GM21528 (cell line): ENCODE measurements around the gene ULK4.
A peak's percentile ranks its signal among the peaks of the same experiment; 100 is the strongest.
"Not testable (repeated sequence)": the region's sequence is repeated elsewhere in the genome, so short reads cannot be mapped to it uniquely, and the experiment has no call there.

Source experiments
- ATAC-seq: cut with Tn5 transposase; IDR thresholded peaks from one replicate; pipeline ENCODE4 v1.9.1; 2021; ENCODE audit warnings: mild to moderate bottlenecking, moderate library complexity; ENCODE audit not compliant: unreplicated experiment, low FRiP score

ULK4 gene

GRCh38 chr3:41961751-41962679, at the start of gene ULK4:
TSS of gene ULK4 (minus strand) at chr3:41962103. CDS start at chr3:41954759, 7,344 bp downstream.
- ATAC-seq, result peak; percentile 97

DNA sequence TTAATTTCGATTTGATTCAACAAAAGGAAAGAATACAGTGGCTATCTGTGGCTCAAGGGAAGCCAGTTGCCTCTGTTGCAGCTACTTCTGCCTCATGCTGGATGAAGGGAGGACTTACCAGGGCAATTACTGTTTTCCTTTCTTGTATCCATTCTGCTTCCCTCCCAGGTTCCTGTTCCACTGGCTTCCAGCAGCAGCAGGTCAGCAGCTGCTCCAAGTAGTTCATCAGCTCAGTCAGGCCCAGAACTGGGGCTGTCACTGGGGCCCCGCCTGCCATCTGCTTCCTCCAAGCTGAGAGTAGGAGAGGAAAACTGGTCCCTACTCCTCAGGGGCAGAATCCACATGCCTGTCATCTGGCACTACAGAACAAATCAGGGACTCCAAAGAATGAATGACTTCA, 48.6 kb upstream of the ULK4 start:
- ATAC-seq, result no peak

DNA sequence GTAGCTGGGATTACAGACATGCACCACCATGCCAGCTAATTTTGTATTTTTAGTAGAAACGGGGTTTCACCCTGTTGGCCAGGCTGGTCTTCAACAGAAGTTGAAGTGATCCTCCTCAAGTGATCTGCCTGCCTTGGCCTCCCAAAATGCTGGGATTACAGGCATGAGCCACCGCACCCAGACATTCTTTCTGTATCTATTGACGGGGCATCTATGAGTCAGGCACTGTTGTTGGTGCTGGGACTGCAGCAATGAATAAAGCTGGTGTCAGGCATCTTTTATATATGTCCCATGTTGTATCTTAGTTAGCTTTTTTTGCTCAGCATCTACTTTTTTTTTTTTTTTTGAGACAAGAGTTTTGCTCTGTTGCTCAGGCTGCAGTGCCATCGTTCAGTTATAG, 47.6 kb upstream of the ULK4 start:
- ATAC-seq, result no peak

DNA sequence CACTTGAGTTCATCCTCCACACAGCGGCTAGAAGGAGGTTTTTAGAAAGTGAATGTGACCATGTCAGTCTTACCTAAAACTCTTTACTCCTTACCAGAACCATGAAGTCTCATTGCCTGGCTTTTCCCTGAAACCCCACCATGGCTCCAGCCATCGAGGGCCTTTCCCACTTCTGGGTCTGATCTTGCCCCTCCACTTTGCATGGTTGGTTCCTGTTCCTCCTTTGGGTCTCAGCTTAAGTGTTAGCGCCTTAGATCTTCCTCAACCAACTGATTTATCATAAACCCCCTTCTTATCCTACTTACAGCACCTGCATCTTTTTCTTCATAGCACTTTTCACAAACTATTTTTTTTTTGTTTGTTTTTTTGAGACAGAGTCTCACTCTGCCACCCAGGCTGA, 45.9 kb upstream of the ULK4 start:
- ATAC-seq, result no peak

DNA sequence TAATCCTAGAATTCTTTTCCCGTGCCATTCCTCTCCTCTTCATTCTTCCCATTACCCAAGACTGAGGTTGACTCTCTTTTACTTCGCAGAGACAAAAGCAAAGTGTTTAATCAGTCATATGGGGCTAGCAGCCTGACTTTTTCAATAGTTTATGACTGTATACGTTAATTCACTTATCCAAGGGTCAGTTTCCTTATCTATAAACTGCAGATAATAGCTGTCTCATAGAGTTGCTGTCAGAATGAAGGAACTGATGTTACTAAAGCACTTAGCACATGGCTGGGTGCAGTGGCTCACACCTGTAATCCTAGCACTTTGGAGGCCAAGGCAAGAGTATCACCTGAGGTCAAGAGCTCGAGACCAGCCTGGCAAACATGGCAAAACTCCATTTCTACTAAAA, 43.5 kb upstream of the ULK4 start:
- no peak for ATAC-seq

- ATAC-seq, result no peak
Observed at GRCh38 chr3:42002790-42003189, 40.9 kb upstream of the ULK4 start.

- no peak for ATAC-seq
Observed at GRCh38 chr3:42001777-42002176, 39.9 kb upstream of the ULK4 start.

GRCh38 chr3:41999909-42000308, 38.0 kb upstream of the ULK4 start:
- no peak for ATAC-seq

GRCh38 chr3:41997702-41998550, 36.0 kb upstream of the ULK4 start:
- ATAC-seq, result no peak

DNA sequence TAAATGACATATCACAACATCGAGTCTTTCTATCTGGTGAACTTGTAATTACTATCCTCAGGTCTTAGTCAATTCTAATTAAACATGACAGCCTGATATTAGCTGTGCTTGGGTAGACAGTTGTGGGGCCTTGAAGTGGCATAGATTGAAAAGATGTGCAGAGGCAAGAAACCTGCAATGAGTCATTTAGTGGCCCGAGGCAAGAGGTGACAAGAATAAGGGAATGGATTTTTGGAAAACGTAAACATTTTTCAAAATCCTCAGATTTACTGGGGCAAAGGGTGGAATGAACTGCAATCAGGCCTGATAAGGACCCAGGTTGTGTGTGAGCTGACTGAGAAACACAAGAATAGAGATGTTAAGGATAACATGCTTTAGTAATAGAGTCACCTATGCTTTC, 29.5 kb upstream of the ULK4 start:
- no peak for ATAC-seq

- no peak for ATAC-seq
Observed at GRCh38 chr3:41989518-41989917, 27.6 kb upstream of the ULK4 start.

DNA sequence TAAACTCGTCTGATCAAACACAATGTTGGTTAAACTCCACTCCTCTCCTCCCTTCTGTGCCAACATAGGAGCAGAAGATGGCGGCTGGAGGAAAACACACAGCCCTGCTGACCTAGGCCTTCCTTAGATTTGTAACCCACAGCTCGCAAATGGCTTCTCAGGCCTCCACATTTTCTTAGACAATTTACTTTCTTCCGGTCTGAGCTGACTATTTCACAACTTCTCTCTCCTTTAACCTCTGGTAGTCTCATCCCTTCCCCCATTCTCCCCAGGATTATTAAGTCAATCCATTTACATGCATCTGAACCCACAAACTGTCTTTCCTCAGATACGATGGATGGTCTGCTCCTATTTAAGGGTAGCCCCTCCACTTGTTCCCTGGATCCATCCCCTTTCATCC, 25.7 kb upstream of the ULK4 start:
- no peak for ATAC-seq

- ATAC-seq, result no peak
Observed at GRCh38 chr3:41986561-41986960, 24.7 kb upstream of the ULK4 start.

DNA sequence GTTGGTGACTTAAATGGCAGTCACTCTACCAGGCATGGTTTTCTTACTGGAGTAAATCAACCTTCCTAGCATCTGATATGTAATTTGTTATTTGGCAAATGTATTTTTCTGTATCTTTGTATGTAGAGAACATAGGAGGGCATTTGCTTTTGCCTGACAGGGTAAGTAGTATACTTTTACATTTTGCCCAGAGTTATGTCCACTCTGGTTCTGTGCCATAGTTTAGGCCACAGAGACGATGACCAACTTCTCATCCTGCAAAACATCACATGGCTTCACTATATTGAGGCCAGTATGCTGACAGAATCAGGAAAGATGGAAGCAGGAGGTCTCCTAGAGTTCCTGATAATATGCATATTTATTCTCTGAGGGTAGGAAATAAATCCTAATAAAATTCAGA, 23.1 kb upstream of the ULK4 start:
- no peak for ATAC-seq

- ATAC-seq, result not testable (repeated sequence)
Observed at GRCh38 chr3:41983091-41983490, 21.2 kb upstream of the ULK4 start.

DNA sequence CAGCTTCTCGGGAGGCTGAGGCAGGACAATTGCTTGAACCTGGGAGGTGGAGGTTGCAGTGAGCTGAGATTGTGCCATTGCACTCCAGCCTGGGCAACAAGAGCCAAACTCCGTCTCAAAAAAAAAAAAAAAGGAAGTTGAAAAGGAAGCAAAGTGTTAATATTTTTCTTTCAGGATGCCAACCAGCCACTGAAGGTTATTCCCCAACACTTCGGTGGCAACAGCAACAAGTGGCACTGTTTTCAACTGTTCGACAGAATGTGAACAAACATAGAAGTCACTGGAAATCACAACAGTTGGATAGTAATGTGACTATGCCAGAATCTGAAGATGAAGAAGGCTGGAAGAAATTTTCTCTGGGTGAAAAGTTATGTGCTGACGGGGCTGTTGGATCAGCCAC, 15.5 kb upstream of the ULK4 start:
- not testable (repeated sequence) for ATAC-seq

GRCh38 chr3:41975416-41976103, 13.7 kb upstream of the ULK4 start:
- ATAC-seq, result no peak

GRCh38 chr3:41974223-41974622, 12.3 kb upstream of the ULK4 start:
- no peak for ATAC-seq

GRCh38 chr3:41972802-41973201, 10.9 kb upstream of the ULK4 start:
- ATAC-seq, result no peak

DNA sequence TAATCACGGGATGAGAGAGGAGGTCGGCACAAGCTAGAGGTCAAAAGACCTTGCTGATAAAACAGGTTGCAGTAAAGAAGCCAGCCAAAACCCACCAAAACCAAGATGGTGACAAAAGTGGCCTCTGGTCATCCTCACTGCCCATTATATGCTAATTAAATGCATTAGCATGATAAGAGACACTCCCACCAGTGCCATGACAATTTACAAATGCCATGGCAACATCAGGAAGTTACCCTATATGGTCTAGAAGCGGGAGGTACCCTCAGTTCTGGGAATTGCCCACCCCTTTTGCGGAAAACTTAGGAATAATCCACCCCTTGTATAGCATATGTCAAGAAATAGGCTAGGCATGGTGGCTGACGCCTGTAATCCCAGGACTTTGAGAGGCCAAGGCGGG, 4.3 kb upstream of the ULK4 start:
- ATAC-seq, result no peak

DNA sequence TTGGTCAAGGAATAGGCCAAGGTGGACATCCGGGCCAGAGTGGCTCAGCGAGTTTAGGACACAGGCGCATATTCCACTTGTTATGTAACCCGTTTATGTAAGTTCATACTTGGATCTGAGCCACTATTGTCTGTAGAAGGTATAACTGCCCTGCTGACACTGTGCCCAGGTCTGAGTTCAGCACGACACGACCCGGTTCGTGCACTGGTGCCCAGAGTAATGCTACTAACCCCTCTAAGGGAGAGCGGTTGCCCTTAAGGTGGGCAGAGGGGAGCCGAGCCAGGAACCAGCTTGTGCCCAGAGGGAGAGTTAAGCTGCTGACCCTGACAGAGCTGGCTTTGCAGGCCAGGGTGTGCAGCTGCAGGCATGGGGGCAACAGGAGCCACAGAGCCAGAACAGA, 1.9 kb upstream of the ULK4 start:
- ATAC-seq, result no peak
